Activated T-cell treated with anti-CD3 and anti-CD28 coated beads, Interleukin-2, amount 50 U/mL, for 1 hour (primary cell): Measurements from ENCODE around the gene MED12L.
"Not testable (repeated sequence)": the region's sequence is repeated elsewhere in the genome, so short reads cannot be mapped to it uniquely, and the experiment has no call there.

Source experiments
- DNase-seq: peaks from one replicate; pipeline ENCODE4 v3.0.0-alpha.2; 2020

Gene MED12L

DNA sequence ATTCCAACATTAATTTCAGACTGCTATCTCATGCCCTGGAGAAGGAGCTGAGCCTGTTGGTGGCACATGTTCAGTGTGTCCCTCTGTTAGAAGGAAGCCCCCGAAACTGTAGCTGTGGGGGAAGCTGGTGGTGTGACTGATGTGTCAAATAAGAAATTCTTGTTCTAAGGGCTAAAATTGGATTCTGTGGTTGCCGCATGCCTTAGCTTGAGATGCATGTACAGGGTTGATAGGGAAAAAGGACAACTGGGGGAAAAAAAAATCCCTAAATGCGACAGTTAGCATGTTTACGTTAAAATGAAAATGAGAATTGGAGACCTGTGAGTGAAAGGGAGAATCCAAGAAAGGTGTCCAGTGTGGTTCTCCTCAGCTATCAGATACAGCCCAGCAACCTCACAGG lies 58.6 kb downstream of the MED12L start:
- no peak for DNase-seq

DNA sequence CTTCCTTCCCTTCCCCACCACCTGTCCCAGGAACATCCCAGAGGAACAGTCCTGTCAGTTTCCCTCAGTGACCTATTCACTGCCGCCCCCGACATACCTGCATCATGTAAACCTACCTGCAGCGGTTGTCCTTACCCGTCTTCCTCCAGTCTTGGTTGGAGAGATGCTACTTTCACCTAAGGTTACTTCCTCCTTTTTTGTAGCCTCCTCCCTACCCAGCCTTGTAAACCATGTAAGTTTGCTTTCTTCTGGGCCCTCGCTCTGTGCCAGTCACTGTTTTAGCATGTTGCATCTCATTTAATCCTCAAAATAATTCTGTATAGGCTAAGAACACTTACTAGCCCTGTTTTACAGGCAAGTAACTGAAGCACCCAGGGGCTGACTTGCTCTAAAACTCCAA lies 59.3 kb downstream of the MED12L start:
- no peak for DNase-seq

DNA sequence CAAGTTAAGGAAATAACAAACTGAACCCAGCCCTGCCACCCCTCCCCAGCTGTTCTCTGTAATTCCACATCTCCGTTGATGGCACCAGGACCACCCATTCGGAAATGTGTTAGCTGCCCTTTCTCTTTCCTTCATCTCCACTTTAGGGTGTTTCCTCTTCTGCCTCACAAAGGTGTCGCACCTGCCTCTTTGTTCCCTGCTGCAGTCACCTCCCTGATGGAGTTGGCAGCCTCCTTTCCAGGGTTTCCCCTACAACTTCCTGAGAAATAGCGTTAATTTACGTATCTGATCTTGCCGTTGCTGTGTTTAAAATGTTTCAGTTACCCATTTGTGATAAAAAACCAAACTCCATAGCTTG lies 60.2 kb downstream of the MED12L start:
- DNase-seq: no peak

DNA sequence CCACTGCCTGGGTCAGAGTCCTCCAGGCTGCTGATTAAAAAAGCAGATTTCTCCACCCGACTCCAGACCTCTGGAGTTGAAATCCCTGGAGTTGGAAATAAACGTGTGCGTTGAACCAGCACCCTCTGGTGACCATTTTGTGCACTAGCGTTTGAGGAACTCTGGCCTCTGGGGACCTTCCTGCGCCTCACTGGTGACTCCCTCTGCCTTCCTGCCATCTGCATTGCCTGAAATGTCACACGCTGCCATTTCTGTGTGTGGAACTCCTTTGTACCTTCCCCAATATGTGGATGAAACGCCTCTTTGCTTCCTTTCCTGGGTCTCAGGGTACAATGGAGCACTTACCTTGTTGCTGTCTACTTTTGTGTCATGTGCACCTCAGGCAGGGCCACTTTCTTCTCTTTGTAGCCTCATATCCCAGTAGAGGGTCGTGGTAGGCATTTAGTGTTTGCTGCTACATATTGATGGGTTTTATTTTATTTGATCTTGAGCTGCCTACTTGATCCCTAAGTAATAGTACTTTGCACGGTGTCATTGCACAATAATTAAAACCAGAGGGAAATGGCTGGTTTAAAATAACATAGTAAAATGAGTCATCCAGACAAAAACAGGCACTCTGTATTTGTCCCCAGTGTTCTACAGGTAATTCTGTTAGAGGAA lies 60.7 kb downstream of the MED12L start:
- peak; percentile 47 for DNase-seq

DNA sequence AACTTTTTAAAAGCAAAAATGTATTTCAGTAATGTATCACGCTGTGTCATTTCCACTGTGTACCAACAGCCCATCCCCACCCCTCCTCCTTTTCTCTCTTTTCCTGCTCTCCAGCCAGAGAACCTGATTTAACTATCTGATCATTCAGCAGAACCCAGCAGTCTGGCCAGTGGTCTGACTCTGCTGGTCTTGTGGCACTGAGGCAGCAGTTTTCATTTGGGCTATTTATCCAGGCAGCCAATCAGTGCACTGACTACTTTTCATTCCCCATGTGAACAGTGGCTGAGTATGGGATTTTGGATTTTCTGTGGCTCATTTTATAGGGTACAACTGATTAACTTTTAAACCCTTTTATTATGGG lies 61.2 kb downstream of the MED12L start:
- no peak for DNase-seq

DNA sequence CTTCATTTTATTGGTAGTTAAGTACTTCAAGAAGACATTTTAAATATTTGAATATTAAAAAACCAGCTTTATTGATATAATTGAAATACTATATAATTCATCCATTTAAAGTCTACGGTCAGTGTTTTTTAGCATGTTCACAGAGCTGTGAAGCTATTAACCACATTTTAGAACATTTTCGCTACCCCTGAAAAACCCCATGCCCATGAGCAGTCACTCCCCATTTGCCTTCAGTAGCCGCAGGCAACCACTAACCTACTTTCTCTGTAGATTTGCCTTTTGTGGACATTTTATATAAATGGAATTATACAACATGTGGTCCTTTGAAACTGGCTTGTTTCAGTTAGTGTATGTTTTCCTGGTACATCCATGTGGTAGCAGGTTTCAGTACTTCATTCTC lies 61.8 kb downstream of the MED12L start:
- DNase-seq: no peak

DNA sequence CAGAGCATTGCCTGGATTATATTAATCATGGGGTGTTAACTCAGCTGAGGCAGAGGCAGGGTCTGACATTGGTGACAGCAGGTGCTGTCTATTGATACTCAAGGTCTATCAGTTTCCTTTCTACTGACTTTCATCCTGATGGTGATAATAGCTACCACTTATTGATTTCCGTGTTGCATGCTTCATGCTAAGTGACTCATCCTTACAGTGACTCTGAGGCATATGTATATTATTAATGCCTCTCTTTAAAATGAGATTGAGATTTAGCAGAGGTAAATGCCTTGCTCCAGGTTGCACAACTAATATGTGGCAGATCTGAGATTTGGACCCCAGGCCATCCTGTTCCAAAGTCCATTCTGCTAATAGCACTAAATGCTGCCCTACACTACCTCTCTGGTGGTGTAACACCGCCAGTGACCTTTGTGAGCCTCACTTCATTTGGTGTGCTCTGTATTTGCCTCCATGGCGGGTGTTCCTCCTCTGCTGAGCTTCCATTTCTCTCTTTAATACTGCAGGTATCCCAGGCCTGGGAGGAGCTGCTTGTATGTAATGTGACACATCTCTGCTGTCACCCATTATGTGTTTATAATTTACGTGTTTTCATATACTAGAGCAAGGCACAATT lies 67.1 kb downstream of the MED12L start:
- no peak for DNase-seq

DNA sequence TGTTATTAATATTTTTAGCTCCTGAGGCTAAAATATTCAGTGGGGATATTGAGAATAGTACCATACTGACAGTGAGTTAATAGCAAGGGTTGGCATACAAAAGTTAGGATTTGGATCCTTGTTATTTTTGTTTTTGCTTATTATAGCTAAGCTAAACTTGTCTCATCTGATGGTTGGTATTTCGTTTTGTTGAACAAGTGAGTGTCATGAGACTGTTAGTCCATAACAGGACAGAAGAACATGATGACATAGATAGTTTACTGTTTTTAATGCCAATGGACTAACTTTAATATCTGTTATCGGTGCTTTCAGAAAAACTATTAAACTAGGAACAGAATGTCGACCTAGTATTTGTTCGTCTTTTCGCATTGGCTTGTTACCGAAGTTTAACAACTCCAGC lies 69.1 kb downstream of the MED12L start:
- no peak for DNase-seq

DNA sequence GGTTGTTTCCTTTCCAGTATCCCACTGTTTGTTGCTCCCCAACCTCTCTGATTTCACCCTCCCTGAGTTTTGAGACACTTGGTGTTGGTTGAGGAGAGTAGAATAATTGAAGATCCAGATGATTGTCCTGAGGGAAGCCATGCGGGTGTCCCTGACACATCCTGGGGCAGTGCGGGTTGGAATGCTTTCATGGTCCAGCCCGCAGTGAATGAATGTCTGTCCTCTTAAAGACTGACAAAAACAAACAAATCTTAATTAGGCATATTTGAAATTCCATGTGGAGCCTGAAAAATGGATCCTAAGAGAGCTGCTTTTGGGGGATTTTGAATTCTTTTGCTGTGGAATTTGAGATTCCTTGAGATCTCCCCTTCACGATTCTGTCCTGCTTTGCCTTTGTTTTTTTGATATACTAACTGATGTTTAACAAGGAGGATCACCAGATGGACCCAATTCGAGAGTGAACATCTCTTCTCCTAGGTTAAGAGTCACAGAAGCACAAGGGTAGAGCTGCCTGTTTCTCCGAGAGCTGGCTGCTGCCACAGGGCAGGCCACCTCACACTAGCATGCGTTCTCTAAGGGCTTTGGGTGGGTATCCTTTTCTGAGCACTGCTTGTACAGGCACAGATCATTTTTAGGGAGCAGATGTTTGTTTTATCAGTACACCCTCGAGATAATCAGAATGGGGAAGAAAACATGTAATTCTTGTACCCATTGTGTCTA lies 70.1 kb downstream of the MED12L start:
- no peak for DNase-seq

DNA sequence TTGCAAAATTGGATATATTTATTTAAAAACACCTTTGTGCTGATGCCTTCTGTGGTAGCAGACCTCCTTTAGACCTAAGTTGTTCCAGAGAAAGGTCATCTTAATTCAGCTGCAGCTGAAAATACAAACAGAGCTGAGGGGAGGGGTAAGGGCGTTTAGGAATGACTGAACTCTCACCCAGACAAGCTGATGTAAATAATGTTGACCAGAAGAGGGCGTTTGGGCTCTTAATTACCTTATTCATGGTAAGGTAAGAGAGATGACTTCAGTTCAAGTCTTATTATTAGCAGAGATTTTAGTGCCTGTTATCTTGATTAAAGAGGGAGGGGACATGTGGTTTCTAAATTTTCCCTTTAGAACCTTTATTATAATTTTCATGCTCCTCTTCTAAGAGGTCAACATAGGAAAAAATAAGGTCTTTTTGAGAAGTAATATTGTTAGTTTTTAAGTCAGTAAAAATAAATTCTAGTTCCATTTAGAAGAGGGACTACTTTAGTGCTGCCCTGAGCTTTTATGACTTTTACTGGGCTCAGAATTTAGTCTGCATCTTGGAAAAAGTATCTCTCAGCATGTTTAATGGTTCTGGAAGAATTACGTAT lies 71.3 kb downstream of the MED12L start:
- no peak for DNase-seq

DNA sequence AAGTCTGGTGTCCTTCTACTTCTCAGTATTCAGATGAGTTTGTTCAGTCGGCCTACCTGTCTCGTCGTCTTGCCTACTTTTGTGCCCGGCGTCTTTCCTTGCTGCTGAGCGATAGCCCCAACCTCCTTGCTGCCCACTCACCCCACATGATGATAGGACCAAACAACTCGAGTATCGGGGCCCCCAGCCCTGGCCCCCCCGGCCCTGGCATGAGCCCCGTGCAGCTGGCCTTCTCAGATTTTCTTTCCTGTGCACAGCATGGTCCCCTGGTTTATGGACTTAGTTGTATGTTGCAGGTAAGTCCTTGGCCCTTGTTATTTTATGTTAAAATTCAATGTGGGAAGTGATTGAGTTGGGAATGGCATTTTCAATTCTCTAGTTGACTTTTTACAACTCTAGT lies 74.3 kb downstream of the MED12L start:
- DNase-seq: no peak

DNA sequence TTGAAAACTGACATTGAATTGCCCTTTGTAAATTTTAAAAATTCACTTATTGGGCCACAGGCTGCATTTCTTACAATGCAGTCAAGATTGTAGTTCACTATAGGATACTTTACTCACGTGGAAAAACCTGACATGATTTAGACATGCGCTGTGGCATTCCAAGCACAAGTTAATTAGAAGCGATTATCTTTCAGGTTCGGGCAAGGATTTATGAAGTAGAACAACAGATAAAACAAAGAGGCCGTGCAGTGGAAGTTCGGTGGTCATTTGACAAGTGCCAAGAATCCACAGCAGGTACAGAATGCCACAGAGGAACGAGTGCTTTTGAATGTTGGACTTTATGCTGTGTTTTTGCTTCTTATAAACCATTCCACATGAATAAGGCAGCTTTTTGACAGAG lies 79.8 kb downstream of the MED12L start:
- DNase-seq: no peak

DNA sequence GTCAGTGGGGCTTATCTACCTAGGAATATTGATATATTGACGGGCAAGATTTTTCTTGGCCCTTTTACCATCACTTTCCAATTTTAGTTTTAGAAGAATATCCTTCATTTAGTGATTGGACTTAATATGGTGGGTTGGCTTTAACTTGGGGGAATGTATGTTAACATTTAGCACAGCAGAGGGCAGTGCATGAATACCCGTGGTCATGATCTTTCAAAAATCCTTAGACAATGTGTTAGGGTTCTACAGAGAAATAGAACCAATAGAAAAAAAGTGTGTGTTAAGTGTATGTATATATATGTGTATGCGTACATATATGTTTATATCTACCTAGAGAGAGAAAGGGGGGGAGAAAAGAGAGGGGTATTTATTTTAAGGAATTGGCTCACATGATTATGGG lies 80.7 kb downstream of the MED12L start:
- no peak for DNase-seq

DNA sequence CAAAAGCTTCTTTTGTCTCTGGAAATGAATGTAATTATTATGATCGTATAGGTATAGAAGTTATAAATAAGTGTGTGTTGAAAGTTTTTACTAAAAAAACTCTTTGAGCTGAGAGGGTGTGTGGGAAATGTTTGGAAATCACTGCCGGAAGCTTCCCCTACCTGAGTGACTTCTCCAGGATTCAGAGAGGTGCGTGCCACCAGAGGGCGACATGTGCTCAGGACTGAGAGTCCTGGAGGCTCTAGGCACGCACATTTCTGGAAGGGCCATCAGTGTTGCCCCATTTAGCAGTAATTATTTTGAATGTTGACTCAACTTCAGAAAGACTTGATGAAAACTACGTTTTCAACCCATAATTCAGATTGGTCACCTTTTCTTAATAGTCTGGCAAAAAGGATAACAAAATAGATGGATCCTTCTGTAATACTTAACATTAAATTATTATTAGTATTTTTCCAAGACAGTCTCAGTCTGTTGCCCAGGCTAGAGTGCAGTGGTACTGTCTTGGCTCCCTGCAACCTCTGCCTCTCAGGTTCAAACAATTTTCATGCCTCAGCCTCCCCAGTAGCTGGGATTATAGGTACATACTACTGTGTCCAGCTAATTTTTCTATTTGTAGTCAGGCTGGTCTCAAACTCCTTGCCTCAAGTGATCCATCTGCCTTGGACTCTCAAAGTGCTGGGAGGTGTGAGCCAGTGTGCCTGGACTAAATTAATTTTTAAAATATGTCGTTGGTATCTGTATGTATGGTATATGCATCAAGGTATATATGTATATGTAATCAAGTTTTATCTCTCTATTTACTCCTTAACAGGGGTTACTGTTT lies 83.0 kb downstream of the MED12L start:
- DNase-seq: peak; percentile 82

DNA sequence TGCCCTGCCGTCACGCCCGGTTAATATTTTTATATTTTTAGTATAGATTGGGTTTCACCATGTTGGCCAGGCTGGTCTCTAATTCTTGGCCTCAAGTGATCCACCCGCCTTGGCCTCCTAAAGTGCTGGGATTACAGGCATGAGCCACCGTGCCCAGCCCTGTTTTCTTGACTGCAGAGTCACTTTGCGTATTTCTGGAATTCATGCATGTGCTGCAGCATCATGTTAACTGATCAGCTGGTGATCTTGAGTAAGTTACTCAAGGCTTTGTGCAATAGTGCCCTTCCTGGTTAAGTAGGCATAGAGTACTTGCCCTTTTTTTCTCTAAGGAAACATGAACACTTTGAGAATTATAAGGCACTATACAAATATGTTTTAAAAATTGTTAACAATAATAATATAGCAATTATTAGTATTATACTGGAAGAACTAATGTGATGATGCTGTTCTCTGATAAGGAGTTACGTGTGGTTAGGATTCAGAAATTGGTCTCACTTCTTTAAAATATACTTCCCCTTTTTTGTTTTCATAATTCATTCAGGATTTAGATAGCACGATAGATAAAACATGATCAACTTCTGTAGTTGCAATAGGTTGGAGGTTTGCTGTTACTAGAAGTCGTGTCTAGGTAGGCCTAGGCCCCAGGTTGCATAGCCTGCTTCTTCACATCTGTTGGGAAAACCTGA lies 83.9 kb downstream of the MED12L start:
- no peak for DNase-seq

DNA sequence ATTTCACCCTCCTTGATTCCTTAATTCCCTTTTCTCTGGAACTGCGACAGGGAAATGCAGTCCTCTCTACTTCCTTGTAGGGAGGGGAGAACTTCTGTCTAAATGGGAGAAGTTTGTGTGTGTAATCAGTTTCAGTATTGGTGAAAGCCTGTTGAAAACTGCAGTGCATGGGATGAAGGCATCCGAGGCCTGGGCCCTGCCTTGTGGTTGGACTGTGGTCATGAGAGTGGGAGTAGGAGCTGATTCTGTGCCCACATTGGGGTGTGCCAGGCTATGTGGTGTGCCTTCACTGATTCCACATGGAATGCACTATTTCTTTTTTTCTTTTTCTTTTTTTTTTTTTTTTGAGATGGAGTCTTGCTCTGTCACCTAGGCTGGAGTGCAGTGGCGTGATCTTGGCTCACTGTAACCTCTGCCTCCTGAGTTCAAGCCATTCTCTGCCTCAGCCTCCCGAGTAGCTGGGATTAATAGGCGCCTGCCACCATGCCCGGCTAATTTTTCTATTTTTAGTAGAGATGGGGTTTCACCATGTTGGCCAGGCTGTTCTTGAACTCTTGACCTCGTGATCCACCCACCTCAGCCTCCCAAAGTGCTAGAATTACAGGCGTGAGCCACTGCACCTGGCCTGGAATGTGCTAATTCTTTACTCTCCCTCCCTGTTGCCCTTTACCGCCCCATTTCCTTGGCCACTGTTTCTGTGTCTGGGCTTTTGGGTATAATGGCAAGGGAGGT lies 84.7 kb downstream of the MED12L start:
- not testable (repeated sequence) for DNase-seq

DNA sequence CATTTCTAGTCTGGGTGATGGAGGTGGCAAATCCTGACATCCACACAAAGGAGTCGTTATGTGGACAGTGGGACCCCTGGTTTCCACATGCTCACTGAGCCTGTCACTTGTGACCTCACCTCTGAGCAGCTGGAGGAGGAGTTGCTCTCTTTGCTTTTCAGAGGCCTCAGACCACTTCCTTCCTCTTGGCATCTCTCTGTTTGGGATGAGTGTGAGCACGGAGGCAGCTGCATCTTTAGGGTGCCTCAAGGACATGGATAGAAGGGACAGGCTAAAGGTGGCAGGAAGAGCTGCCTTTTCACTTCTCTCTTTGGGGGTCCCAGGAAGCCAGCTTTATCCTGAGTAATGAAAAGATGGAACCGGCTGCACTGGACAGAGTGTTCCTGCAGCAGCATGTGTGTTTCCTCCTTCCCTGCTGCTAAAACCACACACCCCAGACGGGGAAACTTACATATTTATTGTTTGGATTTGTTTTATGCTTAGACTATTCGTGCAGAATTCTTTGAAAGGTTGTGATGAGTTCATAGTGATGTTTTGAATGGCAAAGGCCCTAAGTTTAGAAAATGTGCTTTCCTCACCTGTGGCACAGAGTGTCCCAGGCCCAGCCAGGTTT lies 85.8 kb downstream of the MED12L start:
- peak; percentile 33 for DNase-seq

DNA sequence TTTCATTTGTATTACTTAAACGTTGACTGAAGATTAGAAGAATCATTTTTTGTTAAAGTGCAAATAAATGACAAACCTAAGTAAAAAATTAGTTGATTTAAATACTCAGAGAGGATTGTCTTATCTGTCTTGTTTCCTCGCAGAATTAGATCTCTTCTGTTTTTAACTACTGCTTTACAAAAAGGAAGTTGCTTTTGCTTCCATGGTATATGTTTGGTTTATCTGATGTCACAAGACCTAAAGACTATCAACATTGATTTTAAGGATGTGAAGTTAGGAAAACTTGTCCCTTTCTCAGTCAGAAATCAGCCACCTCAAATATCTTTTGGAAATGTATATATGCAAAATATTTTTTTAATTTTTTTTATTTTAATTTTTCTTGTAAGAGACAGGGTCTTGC lies 88.9 kb downstream of the MED12L start:
- DNase-seq: no peak

DNA sequence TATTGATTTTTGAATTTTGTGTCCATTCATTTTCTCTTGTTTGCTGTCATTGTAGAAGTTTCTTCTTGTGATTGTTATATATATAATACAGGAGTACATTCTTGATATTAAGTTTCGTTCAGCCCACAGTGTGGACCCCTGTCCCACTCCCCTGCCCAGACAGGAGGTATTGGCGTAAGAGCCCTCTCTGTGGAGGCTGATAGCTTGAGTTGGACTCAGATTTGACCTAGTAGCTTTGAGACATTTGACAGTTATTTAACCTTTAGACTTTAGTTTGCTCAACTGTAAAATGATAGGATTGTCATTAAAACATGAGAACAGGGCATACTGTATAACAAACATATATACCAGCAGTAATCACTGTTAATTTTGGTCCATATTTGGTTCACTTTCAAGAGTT lies 90.5 kb downstream of the MED12L start:
- no peak for DNase-seq

DNA sequence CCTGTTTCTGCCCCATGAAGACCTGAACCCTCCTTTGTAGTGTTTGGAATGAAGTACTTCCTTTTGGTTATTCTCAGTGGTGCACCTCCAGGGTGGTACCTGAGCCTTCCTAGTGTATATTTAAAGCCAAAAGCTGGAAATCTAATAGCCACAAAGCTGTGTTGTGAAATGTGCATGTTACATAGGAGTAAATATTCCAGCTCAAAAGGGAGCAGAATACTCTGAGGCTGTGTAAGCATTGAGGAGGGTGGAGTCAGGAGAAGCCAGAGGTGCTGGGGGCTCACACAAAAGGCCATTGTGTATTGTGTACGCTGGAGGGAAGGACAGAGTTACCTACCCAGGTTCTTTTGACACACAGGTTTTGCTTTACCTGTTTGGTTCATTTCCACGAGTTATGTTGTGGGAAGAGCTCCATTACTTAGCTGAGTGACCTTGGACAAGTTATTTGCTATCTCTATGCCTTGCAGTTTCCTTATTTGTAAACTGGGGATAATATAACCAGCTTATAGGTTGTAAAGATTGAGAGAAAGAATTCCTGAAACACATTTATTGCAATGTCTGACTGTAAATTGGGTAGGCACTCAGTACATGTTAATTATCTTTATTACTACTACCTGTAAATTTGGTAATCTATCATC lies 92.9 kb downstream of the MED12L start:
- DNase-seq: no peak
